Lower lobe of right lung (tissue), 2 donors: ENCODE measurements around the gene PFKM. TPM values are rescaled to one million over a fixed set of nuclear protein-coding genes. Genes with fewer than 3 reads are reported as not detected.

ENCODE experiments used
- ATAC-seq, 2 donors: fragments of 200-7000 bp; cut with Tn5 transposase; one replicate each; pipeline ENCODE4 v1.9.1; 2020 to 2022; ENCODE audit warnings: mild to moderate bottlenecking in 2 of 2, moderate library complexity in 2 of 2
- DNase-seq: peaks from one replicate; pipeline ENCODE4 v3.0.0-alpha.2; 2020
- H3K27ac ChIP-seq: fragments of 200-600 bp; one replicate; pipeline ENCODE4 v1.8.0; 2022
- H3K27me3 ChIP-seq: fragments of 200-600 bp; one replicate; pipeline ENCODE4 v1.8.0; 2022; ENCODE audit warnings: low read depth
- H3K36me3 ChIP-seq: fragments of 200-600 bp; one replicate; pipeline ENCODE4 v1.8.0; 2022; ENCODE audit warnings: mild to moderate bottlenecking
- H3K4me1 ChIP-seq: fragments of 200-600 bp; one replicate; pipeline ENCODE4 v1.8.0; 2022
- H3K4me3 ChIP-seq: fragments of 200-600 bp; one replicate; pipeline ENCODE4 v1.8.0; 2022; ENCODE audit warnings: mild to moderate bottlenecking
- H3K9me3 ChIP-seq: fragments of 200-600 bp; one replicate; pipeline ENCODE4 v1.8.0; 2022
- intact Hi-C: fragments of 100-400 bp; cut with DNase I; formaldehyde crosslinking; loops from one replicate; pipeline ENCODE4 v1.11.0; 2022
- total RNA-seq: library from RNA; stranded (reverse); fragmentation: NEBNext Ultra II Directional; extraction: Animal tissue kit (Norgen Biotek cat#: 25700); gene quantifications from one replicate; pipeline ENCODE4 v1.2.1, GENCODE V29; 2021
- TF ChIP-seq, protein P1 (sequence below): fragments of 200-600 bp; IDR thresholded peaks from one replicate; pipeline ENCODE4 v1.8.0; 2022; ENCODE audit warnings: antibody characterized with exemption, mild to moderate bottlenecking
- donor health status: DM: no; HTN: yes; CAD: no; lungs with severe emphysema.

The PFKM gene
- total RNA-seq, 1 donor from 2014 or later = 39.1 TPM

DNA sequence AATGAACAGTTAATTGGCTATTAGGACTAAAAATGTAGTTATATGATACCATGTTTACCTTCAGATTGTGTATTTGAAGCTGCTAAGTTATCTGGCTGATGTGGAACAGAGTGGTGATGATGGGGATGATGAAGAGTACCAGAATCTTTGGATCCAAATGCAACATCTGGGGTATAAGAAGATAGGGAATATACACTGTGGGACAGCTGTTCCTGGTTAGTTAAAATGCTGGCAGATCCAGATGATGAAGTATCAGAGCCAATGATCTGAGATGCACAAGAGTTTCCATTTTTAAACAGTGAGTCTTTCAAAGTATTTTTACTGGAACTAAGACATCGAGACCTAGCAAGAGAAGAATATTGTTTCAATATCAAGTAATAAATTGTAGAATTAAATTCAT is 44.9 kb upstream of the PFKM start:
- no peaks in the 10 kb centered on the region for H3K9me3 ChIP-seq
- H3K27me3 ChIP-seq = no peaks in the 10 kb centered on the region
- H3K4me3 ChIP-seq = no peak overlapping the region
- TF ChIP-seq, protein P1, sequence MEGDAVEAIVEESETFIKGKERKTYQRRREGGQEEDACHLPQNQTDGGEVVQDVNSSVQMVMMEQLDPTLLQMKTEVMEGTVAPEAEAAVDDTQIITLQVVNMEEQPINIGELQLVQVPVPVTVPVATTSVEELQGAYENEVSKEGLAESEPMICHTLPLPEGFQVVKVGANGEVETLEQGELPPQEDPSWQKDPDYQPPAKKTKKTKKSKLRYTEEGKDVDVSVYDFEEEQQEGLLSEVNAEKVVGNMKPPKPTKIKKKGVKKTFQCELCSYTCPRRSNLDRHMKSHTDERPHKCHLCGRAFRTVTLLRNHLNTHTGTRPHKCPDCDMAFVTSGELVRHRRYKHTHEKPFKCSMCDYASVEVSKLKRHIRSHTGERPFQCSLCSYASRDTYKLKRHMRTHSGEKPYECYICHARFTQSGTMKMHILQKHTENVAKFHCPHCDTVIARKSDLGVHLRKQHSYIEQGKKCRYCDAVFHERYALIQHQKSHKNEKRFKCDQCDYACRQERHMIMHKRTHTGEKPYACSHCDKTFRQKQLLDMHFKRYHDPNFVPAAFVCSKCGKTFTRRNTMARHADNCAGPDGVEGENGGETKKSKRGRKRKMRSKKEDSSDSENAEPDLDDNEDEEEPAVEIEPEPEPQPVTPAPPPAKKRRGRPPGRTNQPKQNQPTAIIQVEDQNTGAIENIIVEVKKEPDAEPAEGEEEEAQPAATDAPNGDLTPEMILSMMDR = no peak
- peaks cover 57% of the 10 kb centered on the region for H3K36me3 ChIP-seq
- intact Hi-C loops = no loop called here
- H3K4me1 ChIP-seq = no peaks in the 10 kb centered on the region
- H3K27ac ChIP-seq = no peak overlapping the region
- DNase-seq (no peak), ATAC-seq (no peak)

DNA sequence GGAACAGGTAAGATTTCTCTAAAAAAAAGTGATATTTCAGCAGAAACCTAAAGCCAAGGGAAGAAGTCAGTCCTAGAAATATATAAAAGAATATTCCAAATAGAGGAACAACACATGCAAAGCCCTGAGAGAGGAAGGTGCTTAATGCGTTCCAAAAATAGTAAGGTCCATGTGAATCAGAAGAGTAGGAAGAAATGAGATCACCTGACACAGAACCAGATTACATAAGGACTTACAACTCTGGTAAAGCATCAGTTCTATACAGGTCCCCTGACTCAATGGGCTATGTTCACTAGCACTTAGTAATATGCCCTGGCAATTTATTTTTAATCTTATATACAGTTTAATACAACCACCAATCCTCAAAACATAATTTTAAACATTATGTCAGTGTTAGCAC is 43.3 kb upstream of the PFKM start:
- H3K9me3 ChIP-seq = no peaks in the 10 kb centered on the region
- H3K27ac ChIP-seq = no peak overlapping the region
- H3K4me1 ChIP-seq = no peaks in the 10 kb centered on the region
- TF ChIP-seq, protein P1 = no peak
- H3K4me3 ChIP-seq = no peak overlapping the region
- peaks cover 53% of the 10 kb centered on the region for H3K36me3 ChIP-seq
- ATAC-seq = no peak
- intact Hi-C loops = no loop called here
- DNase-seq = no peak
- no peaks in the 10 kb centered on the region for H3K27me3 ChIP-seq

DNA sequence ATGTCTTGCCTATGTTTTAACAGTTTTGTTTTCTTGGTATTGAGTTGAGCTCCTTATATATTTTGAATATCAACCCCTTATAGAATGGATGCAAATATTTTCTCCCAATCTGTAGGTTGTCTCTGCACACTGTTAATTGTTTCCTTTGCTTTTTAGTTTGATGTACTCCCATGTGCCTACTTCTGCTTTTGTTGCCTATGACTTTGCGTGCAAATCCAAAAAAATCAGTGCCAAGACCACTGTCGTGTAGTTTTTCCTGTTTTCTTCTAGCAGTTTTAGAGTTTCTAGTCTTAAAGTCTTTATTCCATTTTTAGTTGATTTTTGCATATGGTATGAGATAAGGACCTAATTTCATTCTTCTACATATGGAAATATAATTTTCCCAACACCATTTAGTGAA is 42.1 kb upstream of the PFKM start:
- Histone ChIP-seq H3K27ac (no peak overlapping the region), H3K4me1 (no peaks in the 10 kb centered on the region), H3K9me3 (no peaks in the 10 kb centered on the region), H3K4me3 (no peak overlapping the region), H3K27me3 (no peaks in the 10 kb centered on the region), H3K36me3 (peaks cover 50% of the 10 kb centered on the region)
- DNase-seq = no peak
- intact Hi-C loops = no loop called here
- TF ChIP-seq, protein P1 = no peak
- no peak for ATAC-seq

DNA sequence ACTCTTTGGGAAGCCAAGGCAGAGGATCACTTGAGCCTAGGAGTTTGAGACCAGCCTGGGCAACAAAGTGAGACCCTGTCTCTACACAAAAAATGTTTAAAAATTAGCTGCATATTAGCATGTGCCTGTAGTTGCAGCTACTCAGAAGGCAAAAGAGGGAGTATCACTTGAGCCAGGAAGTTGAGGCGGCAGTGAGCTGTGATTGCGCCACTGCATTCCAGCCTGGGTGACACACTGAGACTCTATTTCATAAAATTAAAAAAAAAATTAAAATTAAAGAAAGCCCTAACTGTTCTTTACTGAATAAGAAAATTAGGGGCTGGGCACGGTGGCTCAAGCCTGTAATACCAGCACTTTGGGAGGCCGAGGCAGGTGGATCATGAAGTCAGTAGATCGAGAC is 40.3 kb upstream of the PFKM start:
- no peak overlapping the region for H3K27ac ChIP-seq
- no peak for DNase-seq
- no peaks in the 10 kb centered on the region for H3K9me3 ChIP-seq
- TF ChIP-seq, protein P1 = no peak
- no peak overlapping the region for H3K4me3 ChIP-seq
- peak in 1 of 2 donors; percentile 68 for ATAC-seq
- intact Hi-C loops = no loop called here
- peaks cover 49% of the 10 kb centered on the region for H3K36me3 ChIP-seq
- H3K4me1 ChIP-seq = no peaks in the 10 kb centered on the region
- H3K27me3 ChIP-seq = no peaks in the 10 kb centered on the region

DNA sequence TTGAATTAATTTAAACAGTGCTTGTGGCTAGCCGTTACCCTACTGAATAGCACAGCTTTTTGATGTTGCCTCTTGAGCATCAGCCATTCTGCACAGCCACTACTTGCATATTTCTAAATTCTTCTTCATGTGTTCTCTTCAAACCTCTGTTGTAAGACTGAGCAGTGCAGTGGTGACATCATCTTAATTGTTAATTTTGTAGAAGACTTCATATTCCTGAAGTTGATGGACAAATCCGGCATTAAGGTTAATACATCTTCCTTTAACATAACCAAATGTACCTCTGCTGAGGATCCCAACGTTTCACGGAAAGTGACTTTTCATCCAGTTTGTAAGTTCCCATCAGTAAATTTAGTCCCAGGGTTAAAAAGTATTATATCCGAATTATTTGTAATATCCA is 38.9 kb upstream of the PFKM start:
- no peak for DNase-seq
- intact Hi-C loops = no loop called here
- Histone ChIP-seq H3K27me3 (no peaks in the 10 kb centered on the region), H3K9me3 (no peaks in the 10 kb centered on the region), H3K4me3 (no peak overlapping the region), H3K36me3 (peaks cover 46% of the 10 kb centered on the region), H3K27ac (no peak overlapping the region), H3K4me1 (no peaks in the 10 kb centered on the region)
- no peak for ATAC-seq
- TF ChIP-seq, protein P1 = no peak

DNA sequence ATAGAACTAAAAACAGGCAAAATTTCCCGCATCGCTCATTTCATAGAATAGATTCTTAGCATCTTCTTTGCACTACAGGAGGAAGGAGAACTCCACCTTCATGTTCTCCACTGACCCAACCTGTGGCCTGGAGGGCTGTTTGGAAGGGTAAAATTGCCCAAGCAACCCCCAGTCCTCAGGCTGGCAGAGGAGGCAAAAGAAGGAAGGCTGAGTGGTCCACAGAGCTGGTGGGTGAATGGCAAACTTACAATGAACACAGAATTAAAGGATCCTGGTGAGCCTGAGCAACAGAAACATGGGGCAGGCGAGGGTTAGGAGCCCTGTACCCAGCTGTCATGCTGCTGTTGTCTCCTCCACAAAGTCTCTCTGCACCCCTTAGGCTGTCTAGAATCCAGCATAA is 38.3 kb upstream of the PFKM start:
- H3K36me3 ChIP-seq = peaks cover 52% of the 10 kb centered on the region
- TF ChIP-seq, protein P1 = no peak
- H3K4me3 ChIP-seq = no peak overlapping the region
- intact Hi-C loops = no loop called here
- H3K9me3 ChIP-seq = no peaks in the 10 kb centered on the region
- no peaks in the 10 kb centered on the region for H3K27me3 ChIP-seq
- H3K27ac ChIP-seq = no peak overlapping the region
- H3K4me1 ChIP-seq = no peaks in the 10 kb centered on the region
- DNase-seq = no peak
- no peak for ATAC-seq
